Measurements from ENCODE around the gene KIF5A.

The KIF5A gene

DNA sequence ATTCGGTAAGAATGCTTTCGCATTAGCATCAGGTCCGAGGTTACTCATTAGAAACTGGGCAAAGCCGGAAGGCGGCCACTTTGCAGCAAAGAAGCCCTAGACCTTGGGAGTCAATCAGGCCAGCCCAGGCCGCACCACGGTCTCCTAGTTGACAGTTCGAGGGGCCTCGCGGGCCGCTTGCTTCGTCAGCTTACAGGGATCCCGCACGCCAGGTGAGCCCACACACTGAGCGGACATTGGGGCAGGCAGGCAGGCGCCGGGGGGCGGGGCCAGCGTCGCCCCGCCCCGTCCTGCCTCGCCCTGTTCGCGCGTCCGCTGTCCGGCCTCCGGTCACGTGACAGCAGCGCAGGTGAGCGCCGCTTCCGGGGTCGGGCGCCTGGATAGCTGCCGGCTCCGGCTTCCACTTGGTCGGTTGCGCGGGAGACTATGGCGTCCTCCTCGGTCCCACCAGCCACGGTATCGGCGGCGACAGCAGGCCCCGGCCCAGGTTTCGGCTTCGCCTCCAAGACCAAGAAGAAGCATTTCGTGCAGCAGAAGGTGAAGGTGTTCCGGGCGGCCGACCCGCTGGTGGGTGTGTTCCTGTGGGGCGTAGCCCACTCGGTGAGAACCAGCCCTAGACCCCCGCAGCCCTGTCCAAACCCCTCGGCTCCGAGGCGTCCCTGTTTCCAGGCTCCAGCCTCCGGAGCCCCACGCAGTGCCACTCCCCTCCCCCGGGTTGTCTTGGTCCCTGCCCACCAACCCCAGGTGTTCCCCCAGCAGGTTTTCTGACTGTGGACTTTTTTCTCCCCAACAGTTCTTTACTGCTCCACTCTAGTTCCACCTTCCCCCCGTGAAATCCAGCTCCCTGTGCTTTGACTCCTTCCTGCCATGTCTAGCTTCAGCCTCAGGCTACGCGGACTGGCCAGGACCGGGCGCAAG is 41.3 kb downstream of the KIF5A start, which contains the start of gene PIP4K2C:
Gene PIP4K2C (plus strand): TSS at position 329 of the 918 bp plus-strand sequence. CDS start 98 bp downstream, at position 427.
- TF ChIP-seq, protein P1, sequence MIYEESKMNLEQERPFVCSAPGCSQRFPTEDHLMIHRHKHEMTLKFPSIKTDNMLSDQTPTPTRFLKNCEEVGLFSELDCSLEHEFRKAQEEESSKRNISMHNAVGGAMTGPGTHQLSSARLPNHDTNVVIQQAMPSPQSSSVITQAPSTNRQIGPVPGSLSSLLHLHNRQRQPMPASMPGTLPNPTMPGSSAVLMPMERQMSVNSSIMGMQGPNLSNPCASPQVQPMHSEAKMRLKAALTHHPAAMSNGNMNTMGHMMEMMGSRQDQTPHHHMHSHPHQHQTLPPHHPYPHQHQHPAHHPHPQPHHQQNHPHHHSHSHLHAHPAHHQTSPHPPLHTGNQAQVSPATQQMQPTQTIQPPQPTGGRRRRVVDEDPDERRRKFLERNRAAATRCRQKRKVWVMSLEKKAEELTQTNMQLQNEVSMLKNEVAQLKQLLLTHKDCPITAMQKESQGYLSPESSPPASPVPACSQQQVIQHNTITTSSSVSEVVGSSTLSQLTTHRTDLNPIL (CRISPR knock-in tag; IDR thresholded peaks at IDR 0.05; ENCODE audit: low read depth), result no peak
- no peak for TF ChIP-seq BACH2 (CRISPR knock-in tag; IDR thresholded peaks at IDR 0.05; ENCODE audit: borderline replicate concordance)
- TF ChIP-seq, protein P2, sequence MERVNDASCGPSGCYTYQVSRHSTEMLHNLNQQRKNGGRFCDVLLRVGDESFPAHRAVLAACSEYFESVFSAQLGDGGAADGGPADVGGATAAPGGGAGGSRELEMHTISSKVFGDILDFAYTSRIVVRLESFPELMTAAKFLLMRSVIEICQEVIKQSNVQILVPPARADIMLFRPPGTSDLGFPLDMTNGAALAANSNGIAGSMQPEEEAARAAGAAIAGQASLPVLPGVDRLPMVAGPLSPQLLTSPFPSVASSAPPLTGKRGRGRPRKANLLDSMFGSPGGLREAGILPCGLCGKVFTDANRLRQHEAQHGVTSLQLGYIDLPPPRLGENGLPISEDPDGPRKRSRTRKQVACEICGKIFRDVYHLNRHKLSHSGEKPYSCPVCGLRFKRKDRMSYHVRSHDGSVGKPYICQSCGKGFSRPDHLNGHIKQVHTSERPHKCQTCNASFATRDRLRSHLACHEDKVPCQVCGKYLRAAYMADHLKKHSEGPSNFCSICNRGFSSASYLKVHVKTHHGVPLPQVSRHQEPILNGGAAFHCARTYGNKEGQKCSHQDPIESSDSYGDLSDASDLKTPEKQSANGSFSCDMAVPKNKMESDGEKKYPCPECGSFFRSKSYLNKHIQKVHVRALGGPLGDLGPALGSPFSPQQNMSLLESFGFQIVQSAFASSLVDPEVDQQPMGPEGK (CRISPR knock-in tag; IDR thresholded peaks at IDR 0.05; ENCODE audit: borderline replicate concordance), result no peak
- peak; percentile 94 for ATAC-seq

DNA sequence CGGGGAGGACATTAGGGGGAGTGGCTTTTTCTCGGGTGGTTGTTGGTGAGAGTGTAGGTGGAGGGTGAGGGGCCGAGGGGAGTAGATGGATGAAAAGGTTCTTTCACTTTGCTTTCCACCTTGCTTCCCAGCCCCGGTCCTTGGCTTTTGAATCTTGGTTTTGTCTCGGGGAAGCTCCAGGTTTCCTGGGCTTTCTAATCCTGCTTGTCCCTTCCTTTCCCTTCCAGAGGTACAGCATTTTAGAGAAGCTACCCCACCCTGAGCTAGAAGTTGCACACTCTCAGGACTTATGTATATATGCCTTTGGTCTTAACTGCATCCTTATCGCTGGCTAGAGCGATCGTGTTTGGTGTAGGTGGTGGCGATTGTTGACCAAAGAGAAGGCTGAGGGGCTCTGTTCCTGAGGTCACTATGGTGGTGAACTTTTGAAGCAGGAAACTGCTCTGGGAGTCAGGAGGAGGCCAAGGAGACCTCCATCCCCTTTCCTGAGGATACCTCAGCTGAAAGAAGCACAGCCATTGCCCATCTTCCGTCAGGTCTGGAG is 42.0 kb downstream of the KIF5A start:
- ATAC-seq, result no peak
- TF ChIP-seq RARB (CRISPR knock-in tag; IDR thresholded peaks at IDR 0.05), result no peak
- TF ChIP-seq, protein P3, sequence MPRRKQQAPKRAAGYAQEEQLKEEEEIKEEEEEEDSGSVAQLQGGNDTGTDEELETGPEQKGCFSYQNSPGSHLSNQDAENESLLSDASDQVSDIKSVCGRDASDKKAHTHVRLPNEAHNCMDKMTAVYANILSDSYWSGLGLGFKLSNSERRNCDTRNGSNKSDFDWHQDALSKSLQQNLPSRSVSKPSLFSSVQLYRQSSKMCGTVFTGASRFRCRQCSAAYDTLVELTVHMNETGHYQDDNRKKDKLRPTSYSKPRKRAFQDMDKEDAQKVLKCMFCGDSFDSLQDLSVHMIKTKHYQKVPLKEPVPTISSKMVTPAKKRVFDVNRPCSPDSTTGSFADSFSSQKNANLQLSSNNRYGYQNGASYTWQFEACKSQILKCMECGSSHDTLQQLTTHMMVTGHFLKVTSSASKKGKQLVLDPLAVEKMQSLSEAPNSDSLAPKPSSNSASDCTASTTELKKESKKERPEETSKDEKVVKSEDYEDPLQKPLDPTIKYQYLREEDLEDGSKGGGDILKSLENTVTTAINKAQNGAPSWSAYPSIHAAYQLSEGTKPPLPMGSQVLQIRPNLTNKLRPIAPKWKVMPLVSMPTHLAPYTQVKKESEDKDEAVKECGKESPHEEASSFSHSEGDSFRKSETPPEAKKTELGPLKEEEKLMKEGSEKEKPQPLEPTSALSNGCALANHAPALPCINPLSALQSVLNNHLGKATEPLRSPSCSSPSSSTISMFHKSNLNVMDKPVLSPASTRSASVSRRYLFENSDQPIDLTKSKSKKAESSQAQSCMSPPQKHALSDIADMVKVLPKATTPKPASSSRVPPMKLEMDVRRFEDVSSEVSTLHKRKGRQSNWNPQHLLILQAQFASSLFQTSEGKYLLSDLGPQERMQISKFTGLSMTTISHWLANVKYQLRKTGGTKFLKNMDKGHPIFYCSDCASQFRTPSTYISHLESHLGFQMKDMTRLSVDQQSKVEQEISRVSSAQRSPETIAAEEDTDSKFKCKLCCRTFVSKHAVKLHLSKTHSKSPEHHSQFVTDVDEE (CRISPR knock-in tag; IDR thresholded peaks at IDR 0.05), result no peak
- no peak for TF ChIP-seq ESRRG (CRISPR knock-in tag; IDR thresholded peaks at IDR 0.05)
- TF ChIP-seq GLIS3 (CRISPR knock-in tag; IDR thresholded peaks at IDR 0.05), result no peak
- no peak for TF ChIP-seq ZNF565 (CRISPR knock-in tag; conservative IDR thresholded peaks at IDR 0.05; ENCODE audit: low read depth)
- TF ChIP-seq ZC3H10 (CRISPR knock-in tag; IDR thresholded peaks at IDR 0.05), result no peak
- TF ChIP-seq, protein P2 (CRISPR knock-in tag; IDR thresholded peaks at IDR 0.05; ENCODE audit: borderline replicate concordance), result no peak
- TF ChIP-seq TOX (CRISPR knock-in tag; IDR thresholded peaks at IDR 0.05; ENCODE audit: borderline replicate concordance), result no peak

DNA sequence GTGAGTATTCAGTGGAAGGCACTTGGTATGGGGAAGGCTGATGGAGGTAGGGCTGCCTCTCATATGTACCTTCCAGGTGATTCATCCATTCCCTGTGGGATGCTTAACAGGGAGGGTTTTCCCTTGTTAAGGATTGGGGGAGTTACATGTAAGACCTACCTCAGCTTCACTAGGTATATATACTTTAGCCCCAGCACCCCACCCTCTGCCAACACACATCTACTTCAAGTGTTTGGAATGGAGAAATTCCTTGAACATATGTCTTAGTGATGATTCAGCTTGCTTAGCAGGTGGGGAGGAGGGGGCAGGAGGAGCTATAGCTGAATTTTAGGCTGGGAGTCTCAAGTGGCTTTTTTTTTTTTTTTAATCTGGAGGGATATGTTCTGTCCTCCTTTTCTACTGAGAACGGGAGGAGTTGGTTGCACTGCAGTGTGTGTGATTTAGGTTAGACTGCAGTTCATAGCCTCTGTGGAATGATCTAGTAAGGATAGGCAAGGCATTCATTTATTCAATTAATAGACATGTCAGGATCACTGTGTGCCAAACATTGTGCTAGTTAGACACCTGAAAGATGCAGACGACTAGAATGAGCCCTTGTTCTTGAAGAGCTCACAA is 42.8 kb downstream of the KIF5A start:
- no peak for ATAC-seq
- no peak for TF ChIP-seq ZFP30 (CRISPR knock-in tag; IDR thresholded peaks at IDR 0.05)

DNA sequence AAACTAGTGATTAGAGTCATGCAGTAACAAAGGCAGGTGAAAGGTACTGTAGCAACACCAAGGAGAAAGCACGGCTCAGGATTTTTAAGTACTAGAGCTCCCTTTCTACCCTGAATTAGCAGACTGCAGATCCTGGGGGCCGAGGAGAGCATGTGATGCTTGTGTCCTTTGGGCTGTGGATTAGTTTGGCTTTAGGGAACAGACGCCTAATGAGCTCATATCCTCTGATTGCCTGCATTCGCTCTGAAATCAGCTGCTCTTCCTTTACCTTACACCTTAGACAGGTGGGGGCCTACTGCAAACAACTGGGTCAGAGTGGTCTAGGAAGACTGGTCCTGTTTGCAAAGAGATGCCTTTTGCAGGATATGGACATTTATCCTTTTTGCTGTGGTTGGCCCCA is 43.3 kb downstream of the KIF5A start:
- no peak for TF ChIP-seq ISL1 (CRISPR knock-in tag; IDR thresholded peaks at IDR 0.05)
- TF ChIP-seq TCF4 (CRISPR knock-in tag; IDR thresholded peaks at IDR 0.05; ENCODE audit: borderline replicate concordance), result no peak
- TF ChIP-seq ZFP30 (CRISPR knock-in tag; IDR thresholded peaks at IDR 0.05), result no peak
- no peak for TF ChIP-seq TOX (CRISPR knock-in tag; IDR thresholded peaks at IDR 0.05; ENCODE audit: borderline replicate concordance)
- TF ChIP-seq, protein P4, sequence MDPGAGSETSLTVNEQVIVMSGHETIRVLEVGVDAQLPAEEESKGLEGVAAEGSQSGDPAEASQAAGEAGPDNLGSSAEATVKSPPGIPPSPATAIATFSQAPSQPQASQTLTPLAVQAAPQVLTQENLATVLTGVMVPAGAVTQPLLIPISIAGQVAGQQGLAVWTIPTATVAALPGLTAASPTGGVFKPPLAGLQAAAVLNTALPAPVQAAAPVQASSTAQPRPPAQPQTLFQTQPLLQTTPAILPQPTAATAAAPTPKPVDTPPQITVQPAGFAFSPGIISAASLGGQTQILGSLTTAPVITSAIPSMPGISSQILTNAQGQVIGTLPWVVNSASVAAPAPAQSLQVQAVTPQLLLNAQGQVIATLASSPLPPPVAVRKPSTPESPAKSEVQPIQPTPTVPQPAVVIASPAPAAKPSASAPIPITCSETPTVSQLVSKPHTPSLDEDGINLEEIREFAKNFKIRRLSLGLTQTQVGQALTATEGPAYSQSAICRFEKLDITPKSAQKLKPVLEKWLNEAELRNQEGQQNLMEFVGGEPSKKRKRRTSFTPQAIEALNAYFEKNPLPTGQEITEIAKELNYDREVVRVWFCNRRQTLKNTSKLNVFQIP (CRISPR knock-in tag; IDR thresholded peaks at IDR 0.05; ENCODE audit: borderline replicate concordance, low read depth), result no peak
- no peak for TF ChIP-seq RARB (CRISPR knock-in tag; IDR thresholded peaks at IDR 0.05)
- TF ChIP-seq BACH2 (CRISPR knock-in tag; IDR thresholded peaks at IDR 0.05; ENCODE audit: borderline replicate concordance), result no peak
- TF ChIP-seq ZNF8 (CRISPR knock-in tag; IDR thresholded peaks at IDR 0.05), result no peak
- TF ChIP-seq ZC3H10 (CRISPR knock-in tag; IDR thresholded peaks at IDR 0.05), result no peak
- no peak for TF ChIP-seq SNAI2 (CRISPR knock-in tag; IDR thresholded peaks at IDR 0.05)
- ATAC-seq, result no peak

All from SK-N-SH treated with all-trans-retinoic acid at 6 μM for 48 hours (cell line).